ENCODE data around the gene ATP6V0D1. TPM values are rescaled to one million over a fixed set of nuclear protein-coding genes. Genes with fewer than 3 reads are reported as not detected.
A peak's percentile ranks its signal among the peaks of the same experiment; 100 is the strongest.
"Not testable (repeated sequence)": the region's sequence is repeated elsewhere in the genome, so short reads cannot be mapped to it uniquely, and the experiment has no call there.

Gene ATP6V0D1
- total RNA-seq, 1 donor from 2014 or later = 80.9 TPM

DNA sequence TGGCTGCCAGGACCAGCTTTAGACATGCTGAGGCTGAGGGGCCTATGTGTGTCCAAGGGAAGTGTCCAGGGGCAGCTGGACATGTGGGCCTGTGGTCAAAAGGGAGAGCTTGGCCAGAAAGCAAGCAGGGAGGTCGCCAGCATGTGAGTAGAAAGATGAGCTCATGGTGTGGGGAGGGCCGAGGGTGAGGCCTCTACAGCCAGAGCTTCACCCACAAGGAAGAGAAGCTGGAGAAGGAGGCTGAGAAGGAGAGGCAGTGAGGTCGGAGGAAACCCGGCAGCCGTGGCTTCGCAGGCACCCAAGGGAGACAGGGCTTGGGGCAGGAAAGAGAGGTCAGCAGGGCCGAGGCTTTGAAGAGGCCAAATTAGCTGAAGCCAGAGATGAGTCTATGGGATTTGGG lies 54.0 kb downstream of the ATP6V0D1 start:
- ATAC-seq = no peak

DNA sequence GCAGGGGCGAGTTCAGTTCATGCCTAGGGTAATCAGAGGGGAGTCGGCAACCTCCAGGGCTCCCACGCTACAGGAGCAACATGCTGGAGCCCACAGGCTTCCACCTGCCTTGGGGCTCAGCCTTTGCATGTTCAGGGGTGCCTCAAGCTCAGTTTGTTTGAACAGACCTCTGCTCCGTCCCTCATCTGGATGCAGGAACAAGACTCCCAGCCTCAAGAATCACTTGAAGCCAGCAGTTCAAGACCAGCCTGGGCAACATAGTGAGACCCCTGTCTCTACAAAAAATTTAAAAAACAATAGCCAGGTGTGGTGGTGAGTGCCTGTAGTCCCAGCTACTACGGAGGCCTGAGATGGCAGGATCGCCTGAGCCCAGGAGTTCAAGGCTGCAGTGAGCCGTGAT lies 54.9 kb downstream of the ATP6V0D1 start:
- no peak for ATAC-seq

- no peak for ATAC-seq
These were observed 55.4 kb downstream of the ATP6V0D1 start for GRCh38 chr16:67425580-67425979.

DNA sequence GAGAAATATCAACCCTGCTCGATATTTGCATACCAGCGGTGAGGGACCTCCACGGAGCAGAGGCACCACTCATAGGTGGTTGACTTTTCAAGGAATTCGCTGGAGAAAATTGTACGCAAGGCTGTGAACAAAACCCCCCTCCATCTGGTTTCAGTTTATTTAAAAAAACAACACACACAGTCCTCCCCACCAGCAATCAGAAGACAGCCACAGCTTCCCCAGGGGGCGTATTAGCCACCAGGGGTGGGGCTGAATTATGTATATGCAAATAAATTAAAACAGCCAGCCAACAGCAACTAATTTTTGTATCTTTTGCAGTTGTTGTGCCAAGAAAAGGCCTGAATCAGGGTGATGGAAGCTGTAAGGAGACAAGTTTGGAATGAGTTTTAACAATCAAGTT lies 55.9 kb downstream of the ATP6V0D1 start:
- ATAC-seq = no peak

DNA sequence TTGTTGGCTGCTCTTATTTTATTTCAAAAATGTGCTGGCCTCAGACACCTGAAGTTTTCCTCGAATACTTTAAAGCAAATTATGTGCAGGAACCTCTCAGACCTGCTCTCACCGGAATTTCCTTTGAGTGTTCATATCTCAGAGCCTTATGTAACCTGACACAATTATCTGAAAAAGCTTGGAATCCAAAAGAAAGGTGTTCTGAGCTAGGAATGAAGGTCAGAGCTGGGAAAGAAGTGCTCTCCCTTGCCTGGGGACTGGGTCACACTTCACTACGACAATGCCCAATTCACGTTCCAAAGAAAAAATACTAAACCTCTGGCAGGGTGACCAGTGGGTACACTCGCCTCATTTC lies 56.7 kb downstream of the ATP6V0D1 start:
- no peak for ATAC-seq

DNA sequence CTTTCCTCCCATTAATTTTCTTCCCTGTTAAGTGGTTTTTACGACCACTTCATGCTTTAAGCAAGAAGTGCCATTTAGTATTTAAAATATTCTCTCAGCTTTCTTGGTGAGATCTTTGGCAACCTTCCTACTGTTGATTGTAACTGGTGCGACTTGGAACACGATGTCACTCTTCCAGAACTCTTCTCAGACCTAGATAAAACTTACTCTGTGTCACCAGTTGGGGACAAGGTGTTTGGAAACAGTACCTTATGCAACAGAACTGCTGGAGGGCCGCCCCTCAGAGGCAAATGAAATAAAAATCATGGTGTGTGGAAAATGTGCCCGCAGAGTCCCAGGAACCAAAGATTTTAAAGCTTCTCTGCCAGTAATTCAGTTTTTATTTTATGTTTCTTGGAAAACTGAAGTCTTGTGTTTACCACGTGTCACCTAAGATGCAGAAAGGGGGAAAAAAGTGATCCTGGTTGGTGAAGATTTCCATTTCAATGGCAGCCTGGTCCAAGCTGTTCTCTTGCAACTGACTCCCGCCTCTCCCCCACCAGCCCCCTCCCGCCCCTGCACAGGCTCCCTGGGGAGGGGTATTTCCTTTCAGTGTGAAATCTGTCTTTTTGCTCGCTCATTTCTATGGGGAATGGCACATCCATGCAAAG lies 57.2 kb downstream of the ATP6V0D1 start:
- ATAC-seq = no peak

GRCh38 chr16:67423015-67423414 lies 57.9 kb downstream of the ATP6V0D1 start:
- ATAC-seq = no peak

- ATAC-seq = no peak
These were observed 59.9 kb downstream of the ATP6V0D1 start for GRCh38 chr16:67421030-67421429.

- no peak for ATAC-seq
These were observed 61.0 kb downstream of the ATP6V0D1 start for GRCh38 chr16:67419931-67420330.

GRCh38 chr16:67419502-67419901 lies 61.5 kb downstream of the ATP6V0D1 start:
- no peak for ATAC-seq

GRCh38 chr16:67417333-67418061 lies 63.5 kb downstream of the ATP6V0D1 start:
- no peak for ATAC-seq

DNA sequence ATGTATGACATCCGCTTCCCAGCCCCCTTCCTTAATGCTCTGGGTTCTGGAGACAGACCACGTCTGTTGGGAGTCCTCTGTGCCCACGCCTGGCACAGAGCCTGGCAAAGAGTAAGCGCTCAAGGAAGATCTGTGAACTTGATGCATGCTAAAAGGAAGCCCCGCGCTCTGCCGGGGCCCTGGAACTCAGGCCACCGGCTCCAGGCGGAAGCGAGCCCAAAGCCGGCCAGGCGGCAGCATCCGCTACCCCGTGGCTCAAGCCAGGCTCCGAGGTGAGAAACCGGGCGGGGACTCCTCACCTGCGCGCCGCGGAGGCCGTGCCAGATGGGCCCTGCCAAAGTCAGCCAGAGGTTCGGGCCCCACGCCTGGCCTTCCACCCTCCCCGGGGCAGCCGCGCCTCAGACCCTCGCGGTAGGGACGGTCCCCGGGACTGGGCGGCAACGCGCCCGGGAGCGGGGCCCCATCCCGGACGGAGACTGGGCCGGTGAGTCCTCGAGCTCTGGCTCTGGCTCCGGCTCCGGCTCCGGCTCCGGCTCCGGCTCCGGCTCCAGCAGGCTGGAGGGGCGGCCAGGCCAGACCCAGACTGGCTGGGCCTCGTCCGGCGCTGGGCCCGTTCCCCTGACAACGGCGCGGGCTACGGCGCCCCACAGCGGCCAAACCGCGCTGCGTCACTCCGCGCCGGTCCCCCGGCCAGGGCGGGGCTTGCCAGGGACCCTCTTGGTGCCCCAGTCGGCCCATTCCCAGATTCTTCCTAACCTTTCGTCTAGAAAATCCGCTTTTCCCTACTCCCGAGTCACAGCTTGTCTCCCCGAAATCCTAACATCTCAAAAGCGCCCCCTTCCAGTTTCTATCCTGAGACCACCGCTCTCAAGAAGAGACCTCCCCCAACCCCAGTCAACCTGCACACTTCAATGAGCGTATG lies 64.8 kb downstream of the ATP6V0D1 start, which contains the start of gene ZDHHC1:
ZDHHC1 (minus strand) TSS at position 606 of the 922 bp plus-strand sequence. CDS start 8,702 bp downstream, outside the sequence.
- peak; percentile 91 for ATAC-seq

- ATAC-seq = not testable (repeated sequence)
These were observed 65.5 kb downstream of the ATP6V0D1 start for GRCh38 chr16:67415421-67415820.

DNA sequence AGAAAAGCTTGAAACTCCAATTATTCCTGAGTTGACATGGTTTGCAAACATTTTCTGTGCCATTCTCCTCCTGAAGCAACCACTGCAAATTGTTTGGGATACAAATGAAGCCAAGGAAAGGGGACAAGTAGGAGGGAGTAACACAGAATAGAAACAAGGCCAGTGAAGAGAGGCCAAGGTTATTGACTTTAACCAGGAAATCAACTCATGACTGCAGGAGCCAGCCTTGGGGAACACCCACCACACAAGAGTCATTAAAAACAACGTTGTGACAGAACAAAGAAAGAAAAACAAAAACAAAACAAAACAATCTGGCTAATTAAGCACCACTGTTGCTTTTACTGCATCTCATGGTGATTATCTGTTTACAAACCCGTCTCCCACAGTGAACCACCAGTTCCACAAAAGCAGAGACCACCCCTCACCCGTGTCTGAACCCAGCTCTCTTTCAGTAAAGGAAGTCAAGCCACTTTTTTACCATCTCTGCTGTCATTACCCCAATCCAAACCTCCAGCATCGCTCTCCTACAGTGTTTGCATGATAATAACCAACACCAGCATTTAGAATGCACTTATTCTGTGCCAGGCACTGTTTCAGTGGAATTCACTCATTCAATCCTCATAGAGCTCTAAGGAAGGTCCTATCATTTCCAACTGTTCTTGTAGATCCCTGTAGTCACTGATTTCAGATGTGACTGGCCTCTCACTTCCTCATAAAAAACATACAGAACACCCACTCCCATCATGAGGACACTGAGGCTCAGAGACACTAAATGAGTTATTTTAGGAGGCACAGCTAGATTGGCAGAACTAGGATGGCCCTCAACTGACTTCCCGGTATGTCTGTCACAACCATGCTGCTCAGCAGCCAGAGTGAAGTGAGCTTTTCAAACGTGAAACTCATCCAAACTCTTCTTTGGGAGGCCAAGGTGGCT lies 66.7 kb downstream of the ATP6V0D1 start:
- no peak for ATAC-seq

GRCh38 chr16:67412294-67412693 lies 68.7 kb downstream of the ATP6V0D1 start:
- no peak for ATAC-seq

DNA sequence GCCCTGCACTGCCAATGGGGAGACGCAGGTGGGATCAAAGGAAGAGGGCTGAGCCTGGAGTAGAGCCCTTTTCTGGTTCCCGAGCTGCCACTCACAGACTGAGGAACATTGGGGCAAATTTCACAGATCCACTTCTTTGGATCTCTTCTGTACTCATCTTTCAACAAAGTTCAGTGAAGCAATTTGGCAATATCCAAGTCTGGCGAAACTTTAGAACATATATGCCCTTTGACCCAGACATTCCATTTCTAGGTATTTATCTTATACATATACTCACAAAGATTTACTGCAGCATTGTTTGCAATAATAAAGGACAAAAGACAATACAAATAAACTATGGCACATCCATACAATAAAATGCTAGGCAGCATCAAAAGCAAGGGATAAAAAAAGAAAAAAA lies 69.6 kb downstream of the ATP6V0D1 start:
- ATAC-seq = no peak

- no peak for ATAC-seq
These were observed 71.3 kb downstream of the ATP6V0D1 start for GRCh38 chr16:67409631-67410030.

DNA sequence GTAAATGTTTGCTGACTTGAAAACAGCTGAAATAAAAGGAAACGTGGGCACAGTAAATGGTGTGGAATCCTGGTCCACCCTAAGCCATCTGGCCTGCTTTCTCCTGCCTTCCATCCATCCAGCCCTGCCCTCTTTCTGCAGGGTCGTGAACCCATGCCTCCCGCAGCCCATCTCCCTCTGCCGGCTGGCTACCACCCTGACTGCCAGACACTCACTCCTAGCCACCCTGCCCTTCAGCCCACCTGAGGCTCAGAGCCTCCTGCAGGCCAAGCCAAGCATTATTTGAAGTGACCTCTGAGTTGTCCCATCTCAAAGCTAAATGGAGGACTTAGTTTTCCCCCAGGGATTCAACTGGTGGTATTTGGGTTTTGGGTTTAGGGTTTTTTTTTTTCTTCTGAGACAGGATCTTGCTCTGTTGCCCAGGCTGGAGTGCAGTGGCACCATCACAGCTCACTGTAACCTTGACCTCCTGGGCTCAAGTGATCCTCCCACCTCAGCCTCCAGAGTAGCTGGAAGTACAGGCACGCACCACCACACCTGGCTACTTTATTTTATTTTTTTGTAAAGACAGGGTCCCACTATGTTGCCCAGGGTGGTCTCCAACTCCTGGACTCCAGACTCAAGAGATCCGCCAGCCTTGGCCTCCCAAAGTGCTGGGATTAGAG lies 73.0 kb downstream of the ATP6V0D1 start:
- ATAC-seq = no peak

DNA sequence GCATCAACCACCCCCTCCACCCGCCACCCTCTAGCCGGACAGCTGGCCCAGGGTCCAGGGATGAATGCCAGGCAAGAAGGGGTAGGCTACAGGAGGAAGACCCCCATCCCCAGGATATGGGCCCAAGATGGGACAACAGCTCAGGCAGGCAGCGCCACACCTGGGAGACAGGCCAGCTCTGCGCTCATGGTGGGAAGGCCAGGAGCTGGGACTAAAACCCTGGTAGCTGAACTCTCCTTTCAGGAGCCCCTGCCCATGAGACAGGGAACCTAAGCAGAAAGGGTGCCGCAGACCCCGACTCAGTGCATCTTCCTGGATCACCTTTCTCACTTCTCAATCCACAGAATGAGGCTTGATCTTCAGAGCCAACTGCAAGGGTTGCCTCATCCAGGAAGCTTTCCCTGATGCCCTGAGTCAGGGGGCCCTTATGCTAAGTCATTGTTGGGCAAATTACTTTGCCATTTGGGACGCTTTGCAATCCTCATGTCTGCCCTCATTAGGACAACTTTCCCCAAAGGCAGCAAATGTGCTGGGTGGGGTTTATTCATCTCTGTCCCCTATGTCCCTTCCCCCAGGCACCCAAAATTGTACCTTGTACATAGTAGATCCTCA lies 73.7 kb downstream of the ATP6V0D1 start:
- no peak for ATAC-seq

- no peak for ATAC-seq
These were observed 74.6 kb downstream of the ATP6V0D1 start for GRCh38 chr16:67406111-67406971.

Measured in esophagus mucosa (tissue), 1 donor.